ENCODE data around the gene GEN1. TPM values are rescaled to one million over a fixed set of nuclear protein-coding genes. Genes with fewer than 3 reads are reported as not detected.

GEN1 gene
- total and polyA plus RNA-seq, 2 of the 4 experiments (the other 2 are of a cell fraction) = 7.9 to 8.3 TPM

- Histone ChIP-seq H4K91ac (ENCODE audit: insufficient read depth, low read depth, low read length) (no peak overlapping the region), H4K5ac (ENCODE audit: low read depth, low read length) (no peak overlapping the region), H3K4me1 (ENCODE audit: control insufficient read depth, insufficient read depth, low read length) (peaks cover 6% of the 10 kb centered on the region), H3K36me3 (ENCODE audit: control insufficient read depth, insufficient read depth, low read length) (no peaks in the 10 kb centered on the region), H3K4me2 (ENCODE audit: low read depth, low read length) (no peak overlapping the region), H3K9me1 (ENCODE audit: insufficient read depth, low read length) (peaks cover 7% of the 10 kb centered on the region), H2AFZ (replicated peaks; ENCODE audit: low read length, poor library complexity) (no peak overlapping the region), H3K23ac (ENCODE audit: low read depth, low read length) (no peak overlapping the region), H3K79me1 (ENCODE audit: low read depth in 1 of 2, low read length in 2 of 2) (no peaks in the 10 kb centered on the region), H3K14ac (replicated peaks; ENCODE audit: low read depth, low read length) (no peak overlapping the region), H2BK20ac (ENCODE audit: low read depth, low read length) (no peak overlapping the region), H3K27ac (ENCODE audit: insufficient read depth, low read length) (no peak overlapping the region), H3K18ac (ENCODE audit: low read depth, low read length) (no peak overlapping the region), H4K20me1 (ENCODE audit: insufficient read depth, low read length) (no peaks in the 10 kb centered on the region), H2AK9ac (replicated peaks; ENCODE audit: low read depth, low read length, poor library complexity) (no peak overlapping the region), H2BK120ac (ENCODE audit: low read depth, low read length) (no peak overlapping the region), H2AK5ac (ENCODE audit: low read depth, low read length) (no peak overlapping the region), H3K27me3 (ENCODE audit: control insufficient read depth, insufficient read depth, low read length) (peaks cover 3% of the 10 kb centered on the region; the same call in 1 of the 2 replicates), H2BK5ac (ENCODE audit: low read depth, low read length, poor library complexity, severe bottlenecking) (no peak overlapping the region), H3K9me3 (ENCODE audit: control insufficient read depth, insufficient read depth, low read length) (no peaks in the 10 kb centered on the region), H4K8ac (ENCODE audit: low read depth in 2 of 2, low read length in 2 of 2) (no peak overlapping the region), H2BK15ac (ENCODE audit: low read depth, low read length) (no peak overlapping the region), H3K4ac (ENCODE audit: low read depth, low read length) (no peak overlapping the region), H3K9ac (ENCODE audit: low read depth, low read length) (no peak overlapping the region), H3K56ac (ENCODE audit: extremely low read depth, insufficient read depth, low read length) (no peak overlapping the region), H3K4me3 (ENCODE audit: insufficient read depth, low read depth, low read length) (no peak overlapping the region)
- TF ChIP-seq RAD21 (IDR thresholded peaks at IDR 0.05; ENCODE audit: low read length) (no peak), MAZ (IDR thresholded peaks at IDR 0.05; ENCODE audit: borderline replicate concordance, low read depth, low read length) (no peak), CHD1 (IDR thresholded peaks at IDR 0.05; ENCODE audit: low read depth, low read length) (no peak), NFE2L2 (IDR thresholded peaks at IDR 0.05; ENCODE audit: low read depth, low read length) (no peak), BHLHE40 (IDR thresholded peaks at IDR 0.05; ENCODE audit: low read depth, low read length) (no peak), FOS (IDR thresholded peaks at IDR 0.05; ENCODE audit: low read depth, low read length) (no peak), MAFK (IDR thresholded peaks at IDR 0.05; ENCODE audit: low read depth, low read length) (no peak), RFX5 (IDR thresholded peaks at IDR 0.05; ENCODE audit: low read depth, low read length) (no peak), USF2 (IDR thresholded peaks at IDR 0.05; ENCODE audit: low read depth, low read length) (no peak), ELK1 (IDR thresholded peaks at IDR 0.05; ENCODE audit: borderline replicate concordance, low read depth, low read length) (no peak), POLR2A (IDR thresholded peaks at IDR 0.05; ENCODE audit: low read depth, low read length) (no peak), RCOR1 (IDR thresholded peaks at IDR 0.05; ENCODE audit: insufficient replicate concordance, low read length) (no peak), SMC3 (IDR thresholded peaks at IDR 0.05; ENCODE audit: low read depth, low read length) (no peak), MXI1 (IDR thresholded peaks at IDR 0.05; ENCODE audit: borderline replicate concordance, low read depth, low read length) (no peak), CEBPB (IDR thresholded peaks at IDR 0.05; ENCODE audit: low read depth, low read length) (no peak), CTCF (conservative IDR thresholded peaks at IDR 0.05; ENCODE audit: low read depth, low read length) (no peak)
- ChIA-PET POLR2A (ENCODE audit: unreplicated experiment) (no interaction called here), CTCF (no interaction called here)
- dilution Hi-C loops (cut with HindIII; ENCODE audit: low sequenced_read_pairs, unreplicated experiment) = no loop called here
- no TSS peak for BruUV-seq (replicated peaks)
- in situ Hi-C loops (cut with MboI; ENCODE audit: low sequenced_read_pairs) = no loop called here
- WGBS, 2 experiments (ENCODE audit: extremely low coverage in 2 of 2, insufficient read length in 1 of 2) = no CpG with 5 or more reads among the region's 1 CpG
- intact Hi-C loops (cut with micrococcal nuclease) = no loop called here
- ATAC-seq (ENCODE audit: low read depth) = no peak
- no peak for DNase-seq
Observed at GRCh38 chr2:17792515-17792914, 38.6 kb downstream of the GEN1 start.
